PC-3 (cell line): ENCODE data around the gene NPFF. TPM values are rescaled to one million over a fixed set of nuclear protein-coding genes. Genes with fewer than 3 reads are reported as not detected.

ENCODE experiments used
- ATAC-seq: fragments of 200-7000 bp; cut with Tn5 transposase; 2 replicates; pipeline ENCODE4 v1.9.1; 2020; ENCODE audit warnings: mild to moderate bottlenecking, moderate library complexity
- BruUV-seq: library from RNA; stranded (reverse); fragments of 400-500 nt; replicated peaks from 2 replicates; lab custom pipeline; 2021; lab: Mats Ljungman, UMichigan
- CTCF ChIA-PET: fragments of 300-600 bp; sonication (Branson Sonifier 250); formaldehyde crosslinking; loops from one replicate; lab custom pipeline; 2022; ENCODE audit warnings: antibody characterized with exemption; lab: Charles Lee
- POLR2A ChIA-PET: fragments of 300-600 bp; sonication (Branson Sonifier 250); formaldehyde crosslinking; loops from one replicate; lab custom pipeline; 2022; ENCODE audit warnings: antibody characterized with exemption; ENCODE audit not compliant: unreplicated experiment; lab: Charles Lee
- DNase-seq: peaks from one replicate; pipeline ENCODE4 v3.0.0-alpha.2; 2015
- H2AFZ ChIP-seq: fragments of 300-600 bp; sonication (generic); 2 replicates; pipeline ENCODE4 v1.6.0; 2016; ENCODE audit warnings: antibody characterized with exemption, low read length
- H3F3A ChIP-seq: fragments of 300-600 bp; sonication (generic); one replicate; pipeline ENCODE4 v1.6.0; 2017; ENCODE audit warnings: antibody characterized with exemption, low read length, control low read depth, mild to moderate bottlenecking; ENCODE audit not compliant: unreplicated experiment
- H3K27ac ChIP-seq: fragments of 300-600 bp; sonication (generic); 2 replicates; pipeline ENCODE4 v1.5.1; 2016; ENCODE audit warnings: mild to moderate bottlenecking, low read length
- H3K27me3 ChIP-seq: fragments of 300-600 bp; sonication (generic); 2 replicates; pipeline ENCODE4 v1.6.1; 2016; ENCODE audit warnings: low read length, mixed read lengths
- H3K36me3 ChIP-seq: fragments of 300-600 bp; sonication (generic); 2 replicates; pipeline ENCODE4 v1.6.1; 2016; ENCODE audit warnings: low read depth, mixed run types, low read length, mixed read lengths
- H3K4me1 ChIP-seq: fragments of 300-600 bp; sonication (generic); 2 replicates; pipeline ENCODE4 v1.5.1; 2016; ENCODE audit warnings: low read length; ENCODE audit not compliant: insufficient read depth
- H3K4me2 ChIP-seq: fragments of 300-600 bp; sonication (generic); 2 replicates; pipeline ENCODE4 v1.6.0; 2016; ENCODE audit warnings: low read length
- H3K4me3 ChIP-seq: fragments of 300-600 bp; sonication (generic); 2 replicates; pipeline ENCODE4 v1.5.1; 2016; ENCODE audit warnings: mild to moderate bottlenecking, low read length, mixed read lengths
- H3K79me2 ChIP-seq: fragments of 300-600 bp; sonication (generic); 2 replicates; pipeline ENCODE4 v1.6.1; 2017; ENCODE audit warnings: low read length, mixed read lengths
- H3K9ac ChIP-seq: fragments of 300-600 bp; sonication (generic); 2 replicates; pipeline ENCODE4 v1.6.0; 2016; ENCODE audit warnings: mild to moderate bottlenecking, low read length
- H3K9me2 ChIP-seq: fragments of 300-600 bp; sonication (generic); replicated peaks from 2 replicates; pipeline ENCODE4 v1.6.1; 2016; ENCODE audit warnings: mixed run types, low read length, mixed read lengths
- H3K9me3 ChIP-seq: fragments of 300-600 bp; sonication (generic); 2 replicates; pipeline ENCODE4 v1.6.1; 2016; ENCODE audit warnings: low read length, mixed read lengths
- H4K20me1 ChIP-seq: fragments of 300-600 bp; sonication (generic); 2 replicates; pipeline ENCODE4 v1.6.1; 2016; ENCODE audit warnings: low read length, mixed read lengths
- CTCF ChIP-seq: fragments of 300-600 bp; sonication (generic); conservative IDR thresholded peaks from 2 replicates; pipeline ENCODE4 v1.5.1; 2017; ENCODE audit warnings: antibody characterized with exemption, low read depth, mild to moderate bottlenecking, low read length
- EZH2 ChIP-seq: fragments of 300-600 bp; sonication (generic); IDR thresholded peaks from one replicate; pipeline ENCODE4 v1.6.1; 2017; ENCODE audit warnings: antibody characterized with exemption, mild to moderate bottlenecking, low read length; ENCODE audit not compliant: unreplicated experiment
- EZH2phosphoT487 ChIP-seq: fragments of 300-600 bp; sonication (generic); IDR thresholded peaks from 2 replicates; pipeline ENCODE4 v1.6.1; 2018; ENCODE audit warnings: mild to moderate bottlenecking, antibody characterized with exemption, low read length, borderline replicate concordance
- intact Hi-C: fragments of 100-400 bp; cut with micrococcal nuclease; formaldehyde crosslinking; loops from 2 replicates; pipeline ENCODE4 v1.9.0; 2023
- total RNA-seq: library from RNA; depleted of rRNA; stranded (reverse); fragments of >200 nt; gene quantifications from 2 replicates; pipeline ENCODE4 v1.2.3, GENCODE V29; 2014

The NPFF gene
- total RNA-seq, 1 experiment from 2014 or later: not detected

GRCh38 chr12:53493610-53494391 lies 13.5 kb downstream of the NPFF start:
- Histone ChIP-seq H2AFZ (peak overlapping the region; percentile 90), H3K9me2 (no peaks in the 10 kb centered on the region), H3K4me1 (peaks cover 7% of the 10 kb centered on the region; the same call in 1 of the 2 replicates), H3K9ac (peak overlapping the region; percentile 35), H3K36me3 (no peaks in the 10 kb centered on the region), H3K9me3 (no peaks in the 10 kb centered on the region), H3K4me3 (peak overlapping the region; percentile 65), H3K27me3 (no peaks in the 10 kb centered on the region), H3K4me2 (peak overlapping the region; percentile 84), H4K20me1 (no peaks in the 10 kb centered on the region), H3K27ac (no peak overlapping the region), H3K79me2 (no peaks in the 10 kb centered on the region), H3F3A (no peaks in the 10 kb centered on the region)
- BruUV-seq: TSS peak; percentile 84
- POLR2A ChIA-PET: interaction anchor here (0.6 kb wide), 2 partner anchors 15 to 557 kb away, joined by 5 to 8 read pairs; no protein-coding TSS in a partner anchor
- DNase-seq: no peak
- TF ChIP-seq EZH2phosphoT487 (no peak), EZH2 (no peak), CTCF (no peak)
- intact Hi-C loops: no loop called here
- CTCF ChIA-PET: no interaction called here
- ATAC-seq: peak; percentile 6

- peak overlapping the region; percentile 65 for H3K4me3 ChIP-seq
- H3K9ac ChIP-seq: peak overlapping the region; percentile 35
- H3K27me3 ChIP-seq: no peaks in the 10 kb centered on the region
- ChIA-PET POLR2A (interaction anchor here (0.6 to 0.7 kb wide), 2 partner anchors 14 to 16 kb away, joined by 8 to 10 read pairs; no protein-coding TSS in a partner anchor), CTCF (no interaction called here)
- H2AFZ ChIP-seq: peak overlapping the region; percentile 90
- DNase-seq (peak; percentile 88), ATAC-seq (peak; percentile 94)
- H3K9me2 ChIP-seq: no peaks in the 10 kb centered on the region
- intact Hi-C loops: no loop called here
- no peaks in the 10 kb centered on the region for H4K20me1 ChIP-seq
- no peak overlapping the region for H3K27ac ChIP-seq
- H3K36me3 ChIP-seq: no peaks in the 10 kb centered on the region
- no peak for TF ChIP-seq CTCF
- no peak for TF ChIP-seq EZH2
- no peak for TF ChIP-seq EZH2phosphoT487
- peak overlapping the region; percentile 84 for H3K4me2 ChIP-seq
- H3K79me2 ChIP-seq: no peaks in the 10 kb centered on the region
- no peaks in the 10 kb centered on the region for H3K9me3 ChIP-seq
- no TSS peak for BruUV-seq
- H3K4me1 ChIP-seq: peaks cover 7% of the 10 kb centered on the region; the same call in 1 of the 2 replicates
- H3F3A ChIP-seq: no peaks in the 10 kb centered on the region
Observed at GRCh38 chr12:53492830-53493609, 14.3 kb downstream of the NPFF start.
